Measurements from ENCODE around the gene APLP2. TPM values are rescaled to one million over a fixed set of nuclear protein-coding genes. Genes with fewer than 3 reads are reported as not detected.

The APLP2 gene
- total RNA-seq, 2 experiments from 2014 or later = 18.9 to 19.8 TPM

Other genes starting within 250 kb of the APLP2 start
- gene NFRKB, start 174.3 kb upstream of the APLP2 start, total RNA-seq = 10 to 100 TPM; 37.4 to 43.2 TPM
- 10 to 100 TPM; 12.9 to 15.2 TPM for gene PRDM10, start 67.1 kb upstream of the APLP2 start, total RNA-seq
- gene ST14, start 89.9 kb downstream of the APLP2 start, total RNA-seq = not detected
- gene ZBTB44, start 245.0 kb downstream of the APLP2 start, total RNA-seq = 10 to 100 TPM; 55.4 to 61.5 TPM

Measured in activated CD4-positive, alpha-beta T cell treated with anti-CD3 and anti-CD28 coated beads, Interleukin-2, amount 10 ng/mL, durations not matched to agents 7 days and 5 days (primary cell).